Stimulated activated CD4-positive, alpha-beta T cell treated with anti-CD3 and anti-CD28 coated beads, Interleukin-1b, Interleukin-23, amount 100 ng/mL, for 1 hour (primary cell): ENCODE results near the gene LUC7L.

Experiments
- DNase-seq, 2 donors: peaks; one replicate each; pipeline ENCODE4 v3.0.0-alpha.2; 2020; ENCODE audit warnings: low read depth in 2 of 2

Gene LUC7L

GRCh38 chr16:143047-143446 lies 86.2 kb downstream of the LUC7L start:
- no peak for DNase-seq

- no peak for DNase-seq
Observed at GRCh38 chr16:142405-142967, 86.8 kb downstream of the LUC7L start.

GRCh38 chr16:140175-140857 lies 88.9 kb downstream of the LUC7L start:
- no peak for DNase-seq
